Smooth muscle cell (in vitro differentiated cells): ENCODE data around the gene SELE. TPM values are rescaled to one million over a fixed set of nuclear protein-coding genes. Genes with fewer than 3 reads are reported as not detected.

Experiments used
- DNase-seq: peaks from one replicate; lab custom pipeline; 2025; ENCODE audit not compliant: unreplicated experiment; lab: John Stamatoyannopoulos, UW
- H2AFZ ChIP-seq: fragments of 200-600 bp; sonication (generic); 2 replicates; pipeline ENCODE4 v1.6.0; 2016; ENCODE audit warnings: antibody characterized with exemption, low read depth, mild to moderate bottlenecking
- H3F3A ChIP-seq: fragments of 200-600 bp; sonication (generic); 2 replicates; pipeline ENCODE4 v1.6.0; 2017; ENCODE audit warnings: antibody characterized with exemption, low read depth
- H3K27ac ChIP-seq: fragments of 200-600 bp; sonication (generic); 2 replicates; pipeline ENCODE4 v1.5.1; 2016; ENCODE audit warnings: low read depth, mild to moderate bottlenecking
- H3K27me3 ChIP-seq: fragments of 200-600 bp; sonication (generic); 2 replicates; pipeline ENCODE4 v1.6.1; 2016; ENCODE audit warnings: low read depth, mild to moderate bottlenecking
- H3K36me3 ChIP-seq: fragments of 200-600 bp; sonication (generic); 2 replicates; pipeline ENCODE4 v1.5.1; 2016; ENCODE audit warnings: low read depth
- H3K4me1 ChIP-seq: fragments of 200-600 bp; sonication (generic); 2 replicates; pipeline ENCODE4 v1.5.1; 2016; ENCODE audit warnings: low read depth
- H3K4me2 ChIP-seq: fragments of 200-600 bp; sonication (generic); 2 replicates; pipeline ENCODE4 v1.6.0; 2016; ENCODE audit warnings: mild to moderate bottlenecking
- H3K4me3 ChIP-seq: fragments of 200-600 bp; sonication (generic); 2 replicates; pipeline ENCODE4 v1.5.1; 2016; ENCODE audit warnings: mild to moderate bottlenecking
- H3K79me2 ChIP-seq: fragments of 200-600 bp; sonication (generic); 2 replicates; pipeline ENCODE4 v1.6.0; 2016; ENCODE audit warnings: low read depth, mild to moderate bottlenecking
- H3K9ac ChIP-seq: fragments of 200-600 bp; sonication (generic); 2 replicates; pipeline ENCODE4 v1.6.0; 2016; ENCODE audit warnings: low read depth
- H3K9me3 ChIP-seq: fragments of 200-600 bp; sonication (generic); replicated peaks from 2 replicates; pipeline ENCODE4 v1.5.1; 2016; ENCODE audit warnings: low read depth
- H4K20me1 ChIP-seq: fragments of 200-600 bp; sonication (generic); 2 replicates; pipeline ENCODE4 v1.6.0; 2016; ENCODE audit warnings: low read depth
- WGBS: methylation state at CpG from one replicate; pipeline ENCODE4 v1.1.7; 2016; ENCODE audit warnings: low lambda C conversion rate; 5-methylcytosine and 5-hydroxymethylcytosine counted together
- polyA plus RNA-seq: library from polyadenylated mRNA; unstranded; fragments of >200 nt; fragmentation: Nextera tagmentation; extraction: Ambion mirVana; gene quantifications from 2 replicates; pipeline ENCODE4 v1.2.1, GENCODE V29; 2016
- total RNA-seq: library from RNA; depleted of rRNA; stranded (reverse); fragments of >200 nt; gene quantifications from 2 replicates; pipeline ENCODE4 v1.2.3, GENCODE V29; 2014
- TF ChIP-seq, protein P1 (sequence below): fragments of 200-600 bp; sonication (generic); IDR thresholded peaks from 2 replicates; pipeline ENCODE4 v1.5.1; 2017; ENCODE audit warnings: borderline replicate concordance, mild to moderate bottlenecking, antibody characterized with exemption; ENCODE audit not compliant: insufficient read depth, poor library complexity, severe bottlenecking

Gene SELE
- total and polyA plus RNA-seq, 2 experiments from 2014 or later, result 0.05 TPM; not detected in 1

DNA sequence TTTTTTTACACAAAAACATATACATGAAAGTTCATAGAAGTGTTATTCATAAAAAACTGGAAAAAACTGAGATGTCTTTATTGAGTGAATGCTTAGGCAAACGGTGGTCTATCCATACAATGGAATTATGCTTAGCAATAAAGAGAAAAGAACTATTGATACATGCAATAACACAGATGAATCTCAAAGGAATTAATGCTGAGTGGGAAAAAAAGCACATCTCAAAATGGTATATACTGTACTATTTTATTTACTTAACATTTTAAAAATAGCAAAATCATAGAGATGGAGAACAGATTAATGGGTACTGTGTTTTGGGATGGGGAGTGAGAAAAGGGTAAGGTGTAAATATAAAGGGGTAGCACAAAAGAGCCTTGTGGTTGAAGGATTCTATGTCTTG lies 31.0 kb upstream of the SELE start:
- Histone ChIP-seq H3K9ac (no peak overlapping the region), H3K4me3 (no peak overlapping the region), H3K27ac (no peak overlapping the region), H3K9me3 (no peaks in the 10 kb centered on the region), H4K20me1 (no peaks in the 10 kb centered on the region), H3K4me1 (no peaks in the 10 kb centered on the region), H2AFZ (no peak overlapping the region), H3K27me3 (peaks cover 11% of the 10 kb centered on the region), H3K4me2 (no peak overlapping the region), H3F3A (peaks cover 9% of the 10 kb centered on the region), H3K79me2 (no peaks in the 10 kb centered on the region), H3K36me3 (no peaks in the 10 kb centered on the region)
- 88% methylated on average over 1 of the region's 1 CpG for WGBS
- no peak for DNase-seq
- TF ChIP-seq, protein P1, sequence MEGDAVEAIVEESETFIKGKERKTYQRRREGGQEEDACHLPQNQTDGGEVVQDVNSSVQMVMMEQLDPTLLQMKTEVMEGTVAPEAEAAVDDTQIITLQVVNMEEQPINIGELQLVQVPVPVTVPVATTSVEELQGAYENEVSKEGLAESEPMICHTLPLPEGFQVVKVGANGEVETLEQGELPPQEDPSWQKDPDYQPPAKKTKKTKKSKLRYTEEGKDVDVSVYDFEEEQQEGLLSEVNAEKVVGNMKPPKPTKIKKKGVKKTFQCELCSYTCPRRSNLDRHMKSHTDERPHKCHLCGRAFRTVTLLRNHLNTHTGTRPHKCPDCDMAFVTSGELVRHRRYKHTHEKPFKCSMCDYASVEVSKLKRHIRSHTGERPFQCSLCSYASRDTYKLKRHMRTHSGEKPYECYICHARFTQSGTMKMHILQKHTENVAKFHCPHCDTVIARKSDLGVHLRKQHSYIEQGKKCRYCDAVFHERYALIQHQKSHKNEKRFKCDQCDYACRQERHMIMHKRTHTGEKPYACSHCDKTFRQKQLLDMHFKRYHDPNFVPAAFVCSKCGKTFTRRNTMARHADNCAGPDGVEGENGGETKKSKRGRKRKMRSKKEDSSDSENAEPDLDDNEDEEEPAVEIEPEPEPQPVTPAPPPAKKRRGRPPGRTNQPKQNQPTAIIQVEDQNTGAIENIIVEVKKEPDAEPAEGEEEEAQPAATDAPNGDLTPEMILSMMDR, result no peak

- no peak for DNase-seq
- Histone ChIP-seq H3K27me3 (no peaks in the 10 kb centered on the region), H3K79me2 (no peaks in the 10 kb centered on the region), H3K4me3 (no peak overlapping the region), H3K9ac (no peak overlapping the region), H3K27ac (peak overlapping the region; percentile 9), H2AFZ (peak overlapping the region; percentile 31), H3K36me3 (no peaks in the 10 kb centered on the region), H3K4me2 (no peak overlapping the region), H3K4me1 (no peaks in the 10 kb centered on the region), H3F3A (peaks cover 9% of the 10 kb centered on the region), H3K9me3 (no peaks in the 10 kb centered on the region), H4K20me1 (no peaks in the 10 kb centered on the region)
- TF ChIP-seq, protein P1, result no peak
- WGBS, result 97% methylated on average over 1 of the region's 1 CpG
These were observed 28.8 kb upstream of the SELE start for GRCh38 chr1:169762699-169763098.

DNA sequence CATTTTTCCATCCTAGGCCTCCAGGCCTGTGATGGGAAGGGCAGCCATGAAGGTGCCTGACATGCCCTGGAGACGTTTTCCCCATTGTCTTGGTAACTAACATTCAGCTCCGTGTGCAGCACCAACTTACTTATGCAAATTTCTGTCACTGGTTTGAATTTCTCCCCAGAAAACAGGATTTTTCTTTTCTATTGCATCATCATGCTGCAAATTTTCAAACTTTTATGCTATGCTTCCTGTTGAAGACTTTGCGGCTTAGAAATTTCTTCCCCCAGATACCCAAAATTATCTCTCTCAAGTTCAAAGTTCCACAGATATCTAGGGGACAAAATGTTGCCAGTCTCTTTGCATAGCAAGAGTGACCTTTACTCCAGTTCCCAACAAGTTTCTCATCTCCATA lies 25.2 kb upstream of the SELE start:
- Histone ChIP-seq H3K4me2 (no peak overlapping the region), H2AFZ (no peak overlapping the region), H3K27me3 (no peaks in the 10 kb centered on the region), H3K79me2 (no peaks in the 10 kb centered on the region), H3K4me3 (no peak overlapping the region), H4K20me1 (no peaks in the 10 kb centered on the region), H3K36me3 (no peaks in the 10 kb centered on the region), H3K9me3 (no peaks in the 10 kb centered on the region), H3K27ac (no peak overlapping the region), H3K4me1 (no peaks in the 10 kb centered on the region), H3F3A (peaks cover 9% of the 10 kb centered on the region), H3K9ac (no peak overlapping the region)
- WGBS, result 93% methylated on average over 3 of the region's 3 CpGs
- TF ChIP-seq, protein P1, result no peak
- no peak for DNase-seq

GRCh38 chr1:169753549-169753948 lies 19.7 kb upstream of the SELE start:
- Histone ChIP-seq H3K4me1 (no peaks in the 10 kb centered on the region), H2AFZ (no peak overlapping the region), H3K27ac (no peak overlapping the region), H3K9ac (no peak overlapping the region), H3K4me2 (no peak overlapping the region), H3K4me3 (no peak overlapping the region), H3F3A (no peaks in the 10 kb centered on the region), H3K9me3 (no peaks in the 10 kb centered on the region), H3K27me3 (no peaks in the 10 kb centered on the region), H3K36me3 (no peaks in the 10 kb centered on the region), H3K79me2 (no peaks in the 10 kb centered on the region), H4K20me1 (no peaks in the 10 kb centered on the region)
- TF ChIP-seq, protein P1, result no peak
- 80% methylated on average over 4 of the region's 4 CpGs for WGBS
- DNase-seq, result no peak
